Stimulated activated CD8-positive, alpha-beta memory T cell treated with anti-CD3 and anti-CD28 coated beads, Interleukin-4, amount 100 ng/mL, for 4 hours (primary cell): ENCODE data around the gene SH3YL1.

Source experiments
- DNase-seq, 2 donors: peaks; one replicate each; pipeline ENCODE4 v3.0.0-alpha.2; 2020; ENCODE audit warnings: low read depth in 2 of 2, low spot score in 1 of 2

The SH3YL1 gene

GRCh38 chr2:263774-264492 lies at the start of gene SH3YL1:
TSS of gene SH3YL1 (minus strand) at chr2:264032. CDS start at chr2:263984, 48 bp downstream.
- DNase-seq = peak; percentile 16 to 24

- DNase-seq = no peak
Measured at GRCh38 chr2:310994-311393, 47.2 kb upstream of the SH3YL1 start.

GRCh38 chr2:309954-310510 lies 46.2 kb upstream of the SH3YL1 start:
- no peak for DNase-seq

DNA sequence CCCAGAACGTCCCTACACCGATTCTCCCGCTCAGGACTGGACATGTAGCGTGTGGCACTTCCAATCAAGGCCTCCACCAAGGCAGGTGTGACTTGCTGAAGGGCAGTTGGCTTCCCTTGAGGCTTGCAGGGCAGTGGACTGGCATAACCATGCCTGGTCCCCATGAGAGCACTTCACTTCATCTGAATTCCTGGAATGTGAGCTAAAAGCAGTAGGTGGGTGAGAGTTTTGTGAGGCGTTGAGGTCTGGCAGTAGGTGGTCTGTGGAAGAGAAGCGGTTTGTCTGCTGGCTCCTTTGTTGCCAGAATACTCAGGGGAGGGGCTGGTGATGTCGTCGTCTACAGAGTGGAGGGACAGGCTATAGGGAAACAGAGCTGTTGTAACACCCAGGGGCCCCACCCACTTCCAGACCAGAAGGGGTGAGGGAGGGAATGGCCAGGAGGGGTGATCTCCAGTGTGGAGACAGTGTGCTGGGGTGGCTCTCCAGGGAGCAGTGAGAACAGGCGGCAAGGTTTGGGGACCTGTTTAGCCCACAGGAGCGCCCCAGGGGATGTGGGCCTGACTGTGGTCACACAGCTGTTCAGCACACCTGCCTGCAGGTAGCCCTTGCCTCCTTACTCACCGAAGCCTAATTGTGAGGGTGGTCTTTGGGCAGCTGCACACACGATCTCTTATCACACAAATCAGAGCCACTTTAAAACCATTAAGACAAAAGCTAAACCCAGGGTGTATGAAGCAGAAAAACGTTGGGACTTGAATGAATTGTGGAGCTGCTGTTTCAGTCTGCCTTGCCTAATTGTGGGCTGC lies 45.5 kb upstream of the SH3YL1 start:
- DNase-seq = no peak

DNA sequence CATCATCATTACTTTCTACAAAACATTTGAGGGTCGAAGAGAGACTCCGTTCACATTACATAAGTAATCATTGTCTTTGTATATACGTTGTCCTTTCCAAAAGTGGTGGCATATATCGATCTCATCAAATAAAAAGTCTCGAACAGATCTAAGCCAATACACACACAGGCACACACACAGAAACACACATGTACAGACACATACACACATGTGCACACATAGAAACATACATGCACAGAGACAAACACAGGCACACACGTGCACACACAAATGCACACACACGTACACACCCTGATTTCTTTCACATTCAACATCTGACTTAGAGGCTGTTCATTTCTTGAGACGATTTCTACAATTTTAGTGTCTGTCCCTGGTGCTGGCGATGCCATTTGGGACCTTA lies 41.5 kb upstream of the SH3YL1 start:
- DNase-seq = no peak

DNA sequence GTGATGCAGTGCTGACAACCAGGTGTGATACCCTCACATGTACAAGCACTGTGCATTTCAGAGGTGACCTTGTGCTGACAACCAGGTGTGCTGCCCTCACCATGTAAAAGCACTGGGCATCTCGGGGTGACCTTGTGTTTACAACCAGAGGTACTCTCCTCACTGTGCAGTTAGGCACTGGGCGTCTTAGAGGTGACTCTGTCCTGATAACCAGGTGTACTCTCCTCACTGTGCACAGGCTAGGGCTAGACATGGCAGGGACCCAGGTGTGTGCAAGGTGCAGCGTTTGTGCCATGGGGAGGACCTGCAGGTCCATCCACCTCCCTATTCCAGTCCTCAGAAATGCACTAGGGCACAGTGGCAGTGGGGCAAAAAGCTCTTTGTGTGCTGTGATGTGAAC lies 32.5 kb upstream of the SH3YL1 start:
- no peak for DNase-seq

DNA sequence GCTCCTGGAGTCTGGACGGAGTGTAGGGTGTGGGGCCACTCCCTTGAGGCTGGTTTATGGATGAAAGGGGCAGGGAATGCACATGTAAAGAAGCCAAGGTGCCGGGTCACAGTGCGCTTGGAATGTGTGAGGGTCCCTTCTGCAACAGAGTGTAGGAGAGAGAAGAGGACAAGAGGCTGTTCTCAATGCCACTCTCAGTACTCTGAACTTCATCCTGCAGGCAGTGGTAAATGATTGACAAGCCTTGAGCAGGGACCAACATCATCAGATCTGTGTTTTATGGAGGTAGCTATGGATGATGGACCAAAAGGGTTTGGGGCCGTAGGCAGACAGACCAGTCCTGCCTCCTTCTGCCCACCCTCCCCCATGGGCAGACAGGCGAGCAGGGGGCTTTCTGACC lies 31.3 kb upstream of the SH3YL1 start:
- DNase-seq = no peak

- peak in 1 of 2 donors; percentile 11 for DNase-seq
Measured at GRCh38 chr2:290090-290722, 26.4 kb upstream of the SH3YL1 start.

- no peak for DNase-seq
Measured at GRCh38 chr2:289362-290089, 25.7 kb upstream of the SH3YL1 start.

DNA sequence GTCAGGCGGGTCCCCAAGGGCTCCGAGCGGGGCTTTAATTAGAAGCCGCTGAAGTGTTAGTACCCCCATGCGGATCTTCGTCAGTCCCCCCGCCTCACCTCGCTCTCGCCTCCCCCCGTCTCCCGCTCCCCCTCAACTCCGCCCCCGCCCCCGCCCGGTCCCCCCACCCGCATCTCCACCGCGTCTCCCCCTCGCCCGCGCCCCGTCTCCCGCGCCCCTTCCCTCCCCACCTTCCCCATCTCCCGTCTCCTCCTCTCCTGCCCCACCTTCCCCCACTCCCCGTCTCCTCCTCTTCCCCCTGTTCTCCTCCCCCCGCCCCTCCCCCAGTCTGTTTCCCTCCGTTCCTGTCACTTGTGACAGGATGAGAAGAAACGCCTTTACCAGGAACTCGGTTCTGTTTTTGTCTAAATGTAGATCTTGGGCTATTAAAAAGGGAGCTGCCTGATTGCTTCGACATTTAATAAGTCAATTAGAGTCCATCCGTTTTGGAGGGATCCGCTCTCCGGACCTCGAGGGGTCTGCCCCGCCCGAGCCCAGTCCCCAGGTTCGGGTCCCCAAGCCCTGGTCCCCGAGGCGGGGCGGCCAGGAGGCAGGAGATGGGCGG lies 25.0 kb upstream of the SH3YL1 start:
- no peak for DNase-seq

- DNase-seq = no peak
Measured at GRCh38 chr2:287911-288757, 24.3 kb upstream of the SH3YL1 start, which contains the start of gene ALKAL2. TSS of gene ALKAL2 (minus strand) at chr2:288091. CDS start at chr2:287835, 256 bp downstream.

GRCh38 chr2:287471-287885 lies 23.6 kb upstream of the SH3YL1 start:
- no peak for DNase-seq

- no peak for DNase-seq
Measured at GRCh38 chr2:286774-287392, 23.1 kb upstream of the SH3YL1 start.

- DNase-seq = no peak
Measured at GRCh38 chr2:286035-286434, 22.2 kb upstream of the SH3YL1 start.

GRCh38 chr2:285531-285930 lies 21.7 kb upstream of the SH3YL1 start:
- DNase-seq = no peak

DNA sequence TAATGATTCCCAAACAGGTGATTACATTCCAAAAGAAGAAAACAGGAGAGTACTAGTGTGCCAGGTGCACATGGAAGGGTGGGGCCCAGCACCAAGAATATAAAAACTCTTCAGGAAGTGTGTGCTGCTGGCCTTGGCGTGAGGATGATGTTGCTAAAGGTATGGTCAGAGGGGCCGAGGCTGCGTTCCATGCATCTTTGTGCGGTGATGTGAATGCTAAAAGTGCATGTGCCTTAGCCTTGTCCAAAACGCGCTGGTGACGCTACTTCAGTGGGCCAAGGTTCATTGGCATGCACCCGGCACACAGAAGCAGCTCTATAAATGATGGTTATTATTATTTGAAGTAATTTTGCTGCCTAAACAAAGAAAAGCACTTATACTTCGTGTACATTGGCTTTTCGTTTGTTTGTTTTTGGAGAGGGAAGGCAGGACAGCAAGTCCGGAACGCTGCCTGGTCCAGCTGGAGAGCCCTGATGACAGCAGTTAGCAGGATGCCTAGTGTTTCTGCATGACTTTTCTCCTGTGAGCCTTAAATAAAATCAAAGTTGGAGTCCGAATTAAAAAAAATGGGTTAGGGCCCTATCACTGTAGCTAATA lies 21.2 kb upstream of the SH3YL1 start:
- no peak for DNase-seq

GRCh38 chr2:283996-284794 lies 20.4 kb upstream of the SH3YL1 start:
- no peak for DNase-seq
